Stimulated activated CD4-positive, alpha-beta T cell treated with anti-CD3 and anti-CD28 coated beads, Interleukin-2, amount 100 ng/mL, for 24 hours (primary cell): Measurements from ENCODE around the gene THADA.

Experiments
- DNase-seq, 2 donors: peaks; one replicate each; pipeline ENCODE4 v3.0.0-alpha.2; 2020

THADA gene

GRCh38 chr2:43268066-43268953 is 327.5 kb downstream of the THADA start:
- DNase-seq, result no peak

- DNase-seq, result no peak
Measured at GRCh38 chr2:43267381-43267780, 328.5 kb downstream of the THADA start.

- DNase-seq, result no peak
Measured at GRCh38 chr2:43266711-43267111, 329.1 kb downstream of the THADA start.

- DNase-seq, result no peak
Measured at GRCh38 chr2:43265421-43265820, 330.4 kb downstream of the THADA start.

- no peak for DNase-seq
Measured at GRCh38 chr2:43265001-43265400, 330.8 kb downstream of the THADA start.

GRCh38 chr2:43262951-43263350 is 332.9 kb downstream of the THADA start:
- DNase-seq, result no peak

DNA sequence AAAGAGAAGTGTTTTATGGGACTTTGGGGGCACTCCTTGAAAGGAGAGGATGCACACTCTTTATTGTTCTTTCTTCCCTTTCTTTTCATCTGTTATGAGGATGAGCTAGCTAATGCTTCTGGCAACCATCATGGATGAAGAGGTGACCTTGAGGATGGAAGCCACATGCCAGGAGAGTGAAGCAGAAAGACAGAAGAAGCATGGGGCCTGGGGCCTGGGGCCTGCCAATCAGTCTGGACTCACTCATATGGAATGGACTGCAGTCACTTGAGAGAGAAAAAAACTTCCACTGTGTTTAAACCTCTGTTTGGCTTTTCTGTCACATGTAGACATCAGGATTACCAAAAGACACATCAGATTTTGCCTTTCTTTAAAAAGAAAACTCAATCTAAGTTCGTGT is 333.6 kb downstream of the THADA start:
- DNase-seq, result no peak

DNA sequence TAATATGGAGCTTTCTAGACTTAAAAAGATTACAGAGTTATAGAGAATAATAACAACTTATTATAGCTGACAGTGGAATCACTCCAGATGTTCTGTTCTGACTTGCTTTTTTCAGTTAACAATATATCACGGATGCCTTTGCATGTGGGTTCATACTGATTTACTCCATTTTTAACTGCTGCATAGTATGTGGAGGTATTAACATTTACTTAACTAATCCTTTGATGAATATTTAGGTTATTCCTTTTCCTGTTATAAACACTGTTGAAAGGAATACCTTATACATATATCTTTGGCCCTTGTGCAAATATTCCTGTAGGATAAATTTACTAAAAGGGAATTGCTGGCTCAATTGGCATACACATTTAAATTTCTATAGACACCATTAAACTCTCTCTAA is 336.3 kb downstream of the THADA start:
- DNase-seq, result no peak

GRCh38 chr2:43258547-43259156 is 337.2 kb downstream of the THADA start:
- no peak for DNase-seq

GRCh38 chr2:43255296-43255910 is 340.4 kb downstream of the THADA start:
- DNase-seq, result no peak

GRCh38 chr2:43254331-43254730 is 341.5 kb downstream of the THADA start:
- no peak for DNase-seq

DNA sequence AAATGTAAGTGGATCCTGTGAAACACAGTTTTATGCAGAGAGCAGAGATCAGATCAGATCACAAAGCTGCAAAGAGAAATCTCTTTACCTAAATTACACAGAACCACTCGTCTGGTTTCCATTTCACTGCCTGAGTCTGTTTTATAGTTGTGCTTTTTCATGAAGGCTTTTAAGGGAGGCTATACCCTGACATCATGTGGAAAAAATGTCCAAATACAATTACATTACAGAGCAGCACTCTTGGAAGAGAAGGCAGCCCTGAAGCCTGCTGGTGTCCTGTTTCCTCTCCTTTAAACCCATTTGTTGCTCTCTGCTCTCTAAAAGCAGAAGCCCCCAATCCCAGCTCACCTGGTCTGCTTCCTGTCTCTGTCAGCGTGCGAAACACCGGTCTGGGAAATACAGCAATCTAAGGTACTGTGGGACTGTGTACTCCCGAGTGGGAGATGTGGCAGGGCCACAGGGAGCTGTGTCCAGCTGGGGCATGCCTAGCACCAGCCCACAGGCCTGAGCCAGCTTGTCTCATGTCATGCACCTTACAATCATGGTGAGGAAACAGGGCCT is 344.6 kb downstream of the THADA start:
- DNase-seq, result no peak

DNA sequence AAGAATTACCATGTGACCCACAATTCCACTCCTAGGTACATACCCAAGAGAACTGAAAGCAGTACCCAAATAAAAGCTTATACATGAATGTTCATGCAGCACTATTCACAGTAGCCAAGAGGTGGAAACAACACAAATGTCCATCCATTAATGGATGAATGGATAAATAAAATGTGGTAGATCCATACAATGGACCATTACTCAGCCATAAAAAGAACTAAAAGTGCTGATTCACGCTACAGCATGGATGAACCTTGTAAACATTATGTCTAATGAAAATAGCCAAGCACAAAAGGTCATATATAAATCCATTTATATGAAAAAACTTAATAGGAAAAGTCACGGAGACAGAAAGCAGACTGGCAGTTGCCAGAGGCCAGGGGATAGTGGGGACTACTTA is 345.8 kb downstream of the THADA start:
- no peak for DNase-seq

GRCh38 chr2:43248621-43249020 is 347.2 kb downstream of the THADA start:
- DNase-seq, result no peak

GRCh38 chr2:43246641-43247040 is 349.2 kb downstream of the THADA start:
- no peak for DNase-seq

GRCh38 chr2:43241558-43241957 is 354.3 kb downstream of the THADA start:
- no peak for DNase-seq

GRCh38 chr2:43240766-43241150 is 355.1 kb downstream of the THADA start:
- no peak for DNase-seq

DNA sequence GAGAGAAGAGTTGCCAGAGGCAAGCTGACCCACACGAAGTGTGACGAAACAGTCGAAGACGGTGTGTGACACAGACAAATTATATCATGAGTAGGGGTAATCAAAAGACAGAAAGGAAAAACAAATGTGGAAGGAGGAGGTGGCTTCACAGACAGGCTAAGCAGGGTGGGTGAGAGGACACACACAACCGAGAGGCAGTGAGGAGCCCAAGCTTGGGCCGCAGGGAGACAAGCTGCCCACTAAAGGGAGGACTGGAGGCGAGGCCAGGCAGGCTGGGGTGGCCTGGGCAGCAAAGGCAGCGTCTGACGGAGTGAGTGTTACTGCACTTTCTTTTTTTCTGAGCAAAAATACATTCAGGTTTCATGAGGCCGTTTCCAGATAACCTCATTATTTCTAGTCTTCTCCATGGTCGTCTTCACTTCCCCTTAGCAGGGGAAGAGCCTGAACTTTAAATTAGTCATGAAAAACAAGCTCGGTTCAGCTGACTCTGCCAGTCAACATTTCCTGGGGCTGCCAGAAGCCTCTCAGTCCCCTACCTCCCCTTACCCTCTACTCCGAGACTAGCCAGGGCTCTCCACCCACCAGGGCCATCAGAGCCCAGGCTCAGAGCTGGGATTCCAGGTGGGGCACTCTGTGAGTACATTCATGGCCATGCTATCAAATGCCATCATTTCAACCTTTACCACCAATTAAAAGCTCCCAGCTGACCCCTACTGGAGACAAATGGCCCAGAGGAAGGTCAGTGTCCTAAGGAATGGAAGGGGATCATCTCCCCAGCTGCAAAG is 355.7 kb downstream of the THADA start:
- no peak for DNase-seq

DNA sequence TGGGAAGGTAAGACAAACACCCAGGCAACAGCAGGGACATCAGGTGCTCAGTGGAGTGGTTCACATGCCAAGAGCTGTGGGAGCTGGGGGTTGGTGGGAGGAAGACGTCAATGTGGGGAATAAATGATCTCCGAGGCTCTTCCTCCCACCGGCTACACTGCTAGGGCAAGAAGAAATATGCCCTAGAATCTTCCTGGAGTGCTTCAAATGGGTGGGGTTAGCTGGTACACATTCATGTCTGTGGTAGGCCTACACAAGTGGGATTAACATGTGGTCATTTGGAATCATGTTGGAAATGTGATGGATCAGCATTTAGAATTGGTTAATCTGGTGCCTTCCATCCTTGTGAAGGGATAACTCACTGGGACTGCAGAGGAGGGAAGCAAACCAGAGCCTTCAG is 357.0 kb downstream of the THADA start:
- no peak for DNase-seq

GRCh38 chr2:43238176-43238575 is 357.7 kb downstream of the THADA start:
- no peak for DNase-seq

DNA sequence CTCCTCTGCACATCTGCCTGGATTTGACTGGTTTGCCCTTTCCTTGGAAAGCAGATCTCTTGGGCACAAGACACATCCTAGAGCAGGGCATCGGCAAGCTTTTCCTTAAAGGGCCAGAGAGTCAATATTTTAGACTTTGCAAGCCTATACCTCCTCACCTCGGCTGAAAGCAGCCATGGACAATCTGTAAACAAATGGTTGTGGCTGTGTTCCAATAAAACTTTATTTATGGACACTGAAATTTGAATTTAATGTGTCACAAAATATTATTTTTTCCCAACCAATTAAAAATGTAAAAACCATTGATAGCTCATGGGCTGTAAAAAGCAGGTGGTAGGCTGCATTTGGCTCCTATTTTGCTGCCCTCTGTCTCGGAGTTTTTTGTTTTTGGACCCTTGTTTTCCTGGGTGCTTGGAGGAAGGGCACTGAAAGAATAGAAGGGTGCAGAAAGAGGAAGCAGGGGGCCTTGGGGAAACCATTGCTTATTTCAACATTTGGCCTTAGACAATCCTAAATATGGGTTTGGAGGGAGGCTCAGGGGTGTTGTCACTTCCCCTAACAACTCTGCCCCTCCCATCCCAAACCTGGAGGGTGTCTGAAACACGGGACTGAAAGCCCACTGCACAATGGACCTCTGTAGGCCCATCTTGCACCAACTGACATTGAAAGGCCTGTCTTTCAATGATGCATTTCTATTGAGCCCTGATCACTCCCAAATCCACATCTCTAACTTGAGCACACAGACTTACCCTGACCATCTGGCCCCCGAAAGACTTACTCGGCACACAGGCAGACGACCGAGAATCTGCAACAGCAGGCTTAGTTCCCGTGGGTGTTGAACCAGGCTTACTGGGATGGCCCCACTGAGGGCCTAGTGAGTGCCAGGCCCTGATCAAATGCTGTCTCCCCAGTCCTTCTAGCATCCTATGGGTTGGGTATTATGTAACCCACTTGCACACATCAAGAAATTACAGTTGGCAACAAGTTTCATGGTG is 362.3 kb downstream of the THADA start:
- no peak for DNase-seq
